Measurements from ENCODE around the gene LRFN5.

DNA sequence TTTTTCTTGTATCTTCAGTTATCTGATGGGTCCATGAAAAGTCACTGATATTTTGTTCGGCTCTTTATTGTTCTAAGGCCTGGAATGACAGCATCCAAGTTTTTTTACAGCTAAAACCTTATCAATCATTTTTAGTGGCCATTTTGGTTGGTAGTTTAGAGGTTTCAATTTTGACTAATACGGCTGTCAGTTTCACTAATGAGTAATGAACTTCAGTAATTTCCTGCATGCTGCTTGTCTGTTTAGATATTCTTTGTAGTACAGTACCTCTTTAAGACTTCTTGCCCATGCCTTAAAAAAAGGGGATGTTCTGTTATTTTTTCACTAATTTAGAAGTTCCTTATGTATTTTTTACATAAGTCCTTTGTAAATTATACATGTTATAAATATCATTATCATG lies 176.7 kb downstream of the LRFN5 start:
- TF ChIP-seq RAD21 (IDR thresholded peaks at IDR 0.05; ENCODE audit: low read length) = no peak
- TF ChIP-seq, protein P1, sequence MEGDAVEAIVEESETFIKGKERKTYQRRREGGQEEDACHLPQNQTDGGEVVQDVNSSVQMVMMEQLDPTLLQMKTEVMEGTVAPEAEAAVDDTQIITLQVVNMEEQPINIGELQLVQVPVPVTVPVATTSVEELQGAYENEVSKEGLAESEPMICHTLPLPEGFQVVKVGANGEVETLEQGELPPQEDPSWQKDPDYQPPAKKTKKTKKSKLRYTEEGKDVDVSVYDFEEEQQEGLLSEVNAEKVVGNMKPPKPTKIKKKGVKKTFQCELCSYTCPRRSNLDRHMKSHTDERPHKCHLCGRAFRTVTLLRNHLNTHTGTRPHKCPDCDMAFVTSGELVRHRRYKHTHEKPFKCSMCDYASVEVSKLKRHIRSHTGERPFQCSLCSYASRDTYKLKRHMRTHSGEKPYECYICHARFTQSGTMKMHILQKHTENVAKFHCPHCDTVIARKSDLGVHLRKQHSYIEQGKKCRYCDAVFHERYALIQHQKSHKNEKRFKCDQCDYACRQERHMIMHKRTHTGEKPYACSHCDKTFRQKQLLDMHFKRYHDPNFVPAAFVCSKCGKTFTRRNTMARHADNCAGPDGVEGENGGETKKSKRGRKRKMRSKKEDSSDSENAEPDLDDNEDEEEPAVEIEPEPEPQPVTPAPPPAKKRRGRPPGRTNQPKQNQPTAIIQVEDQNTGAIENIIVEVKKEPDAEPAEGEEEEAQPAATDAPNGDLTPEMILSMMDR (IDR thresholded peaks at IDR 0.05) = no peak
- TF ChIP-seq, protein P2, sequence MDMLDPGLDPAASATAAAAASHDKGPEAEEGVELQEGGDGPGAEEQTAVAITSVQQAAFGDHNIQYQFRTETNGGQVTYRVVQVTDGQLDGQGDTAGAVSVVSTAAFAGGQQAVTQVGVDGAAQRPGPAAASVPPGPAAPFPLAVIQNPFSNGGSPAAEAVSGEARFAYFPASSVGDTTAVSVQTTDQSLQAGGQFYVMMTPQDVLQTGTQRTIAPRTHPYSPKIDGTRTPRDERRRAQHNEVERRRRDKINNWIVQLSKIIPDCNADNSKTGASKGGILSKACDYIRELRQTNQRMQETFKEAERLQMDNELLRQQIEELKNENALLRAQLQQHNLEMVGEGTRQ (IDR thresholded peaks at IDR 0.05; ENCODE audit: borderline replicate concordance, low read depth, low read length) = no peak
- no peak for TF ChIP-seq RXRA (IDR thresholded peaks at IDR 0.05; ENCODE audit: borderline replicate concordance, low read depth)
- no peak for TF ChIP-seq NFIC (IDR thresholded peaks at IDR 0.05; ENCODE audit: borderline replicate concordance)
- no peak for TF ChIP-seq TAF1 (IDR thresholded peaks at IDR 0.05; ENCODE audit: borderline replicate concordance, low read depth, low read length)
- TF ChIP-seq RFX5 (IDR thresholded peaks at IDR 0.05; ENCODE audit: low read length) = no peak

Measured in SK-N-SH (cell line).